ENCODE results near the gene SLAIN2.
A peak's percentile ranks its signal among the peaks of the same experiment; 100 is the strongest.
"Not testable (repeated sequence)": the region's sequence is repeated elsewhere in the genome, so short reads cannot be mapped to it uniquely, and the experiment has no call there.

SLAIN2 gene

GRCh38 chr4:48370260-48371134 lies 29.2 kb downstream of the SLAIN2 start:
- no peak for DNase-seq

DNA sequence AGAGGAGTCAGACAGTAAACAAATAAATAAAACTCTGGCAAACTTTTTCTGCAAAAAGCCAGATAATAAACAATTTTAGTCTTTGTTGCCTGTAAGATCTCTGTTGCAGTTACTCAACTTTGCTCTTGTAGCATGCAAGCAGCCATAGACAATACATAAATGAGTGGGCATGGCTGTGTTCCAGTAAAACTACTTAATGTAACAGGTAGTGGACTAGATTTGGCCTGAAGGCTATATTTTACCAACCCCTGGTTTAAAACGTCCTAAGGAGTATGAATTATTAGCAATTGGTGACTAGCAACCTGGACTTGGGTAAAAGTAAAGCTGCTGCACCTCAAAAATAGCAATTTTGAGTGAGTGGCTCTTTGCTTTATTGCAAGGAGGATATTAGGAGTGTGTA lies 30.9 kb downstream of the SLAIN2 start:
- no peak for DNase-seq

GRCh38 chr4:48375651-48376304 lies 34.4 kb downstream of the SLAIN2 start:
- DNase-seq: peak in 1 of 2 experiments; percentile 15

DNA sequence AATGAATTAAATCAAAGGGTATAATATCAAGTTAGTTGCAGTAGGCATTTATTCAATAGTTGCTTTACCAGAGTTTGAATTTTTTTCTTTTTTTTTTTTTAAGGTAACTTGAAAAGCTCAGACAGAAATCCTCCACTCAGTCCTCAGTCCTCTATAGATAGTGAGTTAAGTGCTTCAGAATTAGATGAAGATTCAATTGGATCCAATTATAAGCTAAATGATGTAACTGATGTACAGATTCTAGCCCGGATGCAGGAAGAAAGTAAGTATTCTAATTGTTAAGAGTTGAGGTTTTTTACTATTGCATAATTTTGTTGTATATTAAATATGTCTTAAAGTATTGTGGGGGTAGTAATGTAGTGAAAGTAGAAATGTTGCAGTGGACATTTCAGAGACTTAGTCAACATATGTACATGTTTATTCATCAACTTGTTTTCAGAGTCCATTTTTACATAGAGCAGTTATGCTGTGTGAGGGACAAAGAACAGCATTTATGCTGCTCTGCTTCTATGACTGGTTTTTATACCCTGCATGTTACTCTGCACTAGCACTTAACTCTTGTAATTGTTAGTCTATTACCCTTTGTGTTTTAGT lies 38.4 kb downstream of the SLAIN2 start:
- no peak for DNase-seq

DNA sequence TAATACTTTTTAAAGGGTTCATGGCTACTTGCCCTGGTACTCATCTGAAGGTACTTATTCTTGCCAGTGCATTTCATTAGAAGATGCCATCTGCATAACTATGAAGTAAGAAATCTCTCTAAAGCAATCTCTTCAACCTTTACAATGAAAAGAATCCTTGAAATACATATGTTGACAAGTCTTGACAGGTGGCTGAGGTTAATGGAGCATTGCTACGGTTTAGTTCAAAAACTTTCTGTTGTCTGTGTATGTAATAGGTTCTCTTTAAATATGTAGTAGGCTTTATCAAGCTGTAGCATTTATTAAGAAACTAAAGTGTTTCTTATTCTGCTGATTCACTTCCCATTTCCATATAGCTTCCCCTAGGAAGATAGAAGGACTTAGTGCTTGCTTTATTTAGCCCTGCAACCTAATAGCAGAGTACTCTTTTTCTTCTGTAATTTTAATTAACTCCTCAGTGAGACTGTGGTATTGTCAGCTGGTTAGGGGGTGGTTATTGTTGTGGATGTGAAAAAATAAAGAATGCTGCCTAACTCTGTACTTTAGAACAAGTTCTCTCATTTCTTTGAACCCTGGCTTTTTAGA lies 39.3 kb downstream of the SLAIN2 start:
- DNase-seq: no peak

DNA sequence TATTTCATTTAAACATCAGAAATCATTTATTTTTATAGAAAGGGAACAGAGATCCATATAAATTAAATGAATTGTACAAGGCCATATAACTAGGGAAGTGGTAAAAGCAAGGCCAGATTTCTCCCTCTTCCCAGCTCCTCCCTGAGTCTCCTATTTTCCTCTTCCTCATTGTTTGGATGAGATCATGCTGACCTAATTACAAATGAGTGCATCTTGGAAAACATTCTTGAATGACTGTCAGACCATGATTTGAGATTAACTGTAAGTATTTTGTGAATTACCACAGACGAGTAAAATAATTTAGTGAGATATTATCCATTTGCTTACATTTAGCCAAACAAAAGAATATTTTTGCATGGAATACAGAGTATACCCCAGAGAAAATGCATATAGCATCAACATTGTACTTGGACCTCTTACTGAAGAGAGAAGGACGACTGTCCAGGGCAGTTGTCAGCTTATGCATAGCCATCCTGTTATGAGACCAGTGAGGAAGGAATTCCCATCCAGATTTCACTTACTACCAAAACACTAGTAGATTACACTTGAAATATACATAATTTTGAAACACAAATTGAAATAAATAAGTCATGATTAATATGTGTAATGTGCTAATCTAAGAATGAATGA lies 47.3 kb downstream of the SLAIN2 start:
- no peak for DNase-seq

DNA sequence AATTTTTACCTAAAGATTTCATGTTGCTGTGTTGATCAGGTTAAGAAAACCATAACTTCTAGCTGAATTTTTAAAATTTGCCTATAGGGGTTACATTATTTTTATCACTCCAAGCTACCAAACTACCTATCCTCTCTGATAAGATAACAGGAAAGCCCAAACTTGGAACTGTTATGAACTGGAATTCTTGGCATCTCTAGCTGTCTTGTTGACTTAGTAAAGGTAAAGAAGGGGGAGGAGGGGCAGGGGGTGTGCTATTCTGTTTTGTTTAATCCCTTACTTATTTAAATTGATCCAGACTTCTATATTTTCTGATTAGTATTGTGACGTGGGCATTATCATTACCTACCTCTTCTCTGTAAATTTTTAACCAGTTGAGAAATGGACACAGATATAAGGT lies 54.7 kb downstream of the SLAIN2 start:
- no peak for DNase-seq

DNA sequence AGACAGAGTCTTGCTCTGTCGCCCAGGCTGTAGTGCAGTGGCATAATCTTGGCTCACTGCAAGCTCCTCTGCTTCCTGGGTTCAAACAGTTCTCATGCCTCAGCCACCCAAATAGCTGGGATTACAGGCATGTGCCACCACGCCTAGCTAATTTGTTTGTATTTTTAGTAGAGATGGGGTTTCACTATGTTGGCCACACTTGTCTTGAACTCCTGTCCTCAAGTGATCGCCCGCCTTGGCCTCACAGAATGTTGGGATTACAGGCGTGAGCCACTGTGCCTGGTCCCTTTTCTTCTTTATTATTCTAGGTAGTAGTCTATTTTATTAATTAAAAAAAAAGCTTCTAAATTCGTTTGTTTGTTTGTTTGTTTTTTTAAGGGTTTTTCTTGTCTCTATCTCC lies 59.1 kb downstream of the SLAIN2 start:
- no peak for DNase-seq

DNA sequence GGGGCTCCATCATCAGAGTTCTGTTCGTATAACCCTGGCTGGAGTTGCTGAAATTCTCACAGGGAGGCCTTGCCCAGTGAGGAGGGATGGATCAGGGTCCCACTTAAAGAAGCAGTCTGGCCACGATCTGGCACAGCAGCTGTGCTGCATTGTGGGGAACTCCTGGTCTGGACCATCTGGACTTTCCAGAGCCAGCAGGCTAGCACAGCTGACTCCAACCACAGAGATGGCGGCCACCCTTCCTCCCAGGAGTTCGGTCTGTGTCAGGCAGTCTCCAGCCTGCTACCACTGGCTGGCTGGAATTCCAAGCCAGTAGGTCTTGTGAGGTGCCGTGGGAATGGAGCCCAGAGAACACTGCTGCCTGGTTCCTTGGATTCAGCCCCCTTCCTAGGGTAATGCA lies 62.0 kb downstream of the SLAIN2 start:
- peak in 1 of 2 experiments; percentile 3 for DNase-seq

DNA sequence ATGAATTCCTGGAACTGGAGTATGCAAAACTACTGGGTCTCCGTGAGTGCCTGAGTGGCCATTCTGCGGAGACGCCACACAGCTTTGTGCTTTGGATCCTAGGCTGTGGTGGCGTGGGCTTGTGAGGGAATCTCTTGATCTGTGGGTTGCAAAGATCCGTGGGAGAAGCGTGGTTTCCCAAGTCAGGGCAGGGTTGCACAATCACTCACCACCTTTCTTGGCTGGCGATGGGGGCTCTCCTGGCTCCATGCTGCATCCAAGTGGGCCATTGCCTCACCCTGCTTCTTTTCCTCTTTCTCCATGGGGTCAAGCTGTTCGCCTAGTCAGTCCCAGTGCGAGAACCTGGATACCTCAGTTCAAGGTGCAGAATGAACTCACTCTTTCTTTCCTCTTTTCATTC lies 62.5 kb downstream of the SLAIN2 start:
- DNase-seq: no peak

DNA sequence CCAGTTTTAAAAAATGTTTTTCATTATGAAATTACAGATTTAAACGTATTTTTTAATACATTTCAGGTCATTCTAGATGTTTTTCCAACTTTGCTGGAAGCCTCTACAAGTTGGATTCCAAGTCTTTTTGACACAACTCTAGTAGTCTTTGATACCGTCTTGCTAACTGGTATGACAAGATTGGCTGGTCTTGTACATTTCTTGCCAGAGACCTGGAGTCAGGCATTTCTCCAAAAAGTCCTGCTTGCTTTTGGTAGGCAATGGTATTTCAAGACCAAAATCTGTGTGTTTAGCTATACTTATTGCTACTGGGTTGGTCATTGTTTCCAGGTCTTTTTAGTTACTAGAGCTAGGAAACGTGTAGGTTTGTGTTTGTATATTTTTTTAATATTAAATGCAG lies 64.6 kb downstream of the SLAIN2 start:
- DNase-seq: no peak

GRCh38 chr4:48409203-48409602 lies 67.9 kb downstream of the SLAIN2 start:
- DNase-seq: no peak

DNA sequence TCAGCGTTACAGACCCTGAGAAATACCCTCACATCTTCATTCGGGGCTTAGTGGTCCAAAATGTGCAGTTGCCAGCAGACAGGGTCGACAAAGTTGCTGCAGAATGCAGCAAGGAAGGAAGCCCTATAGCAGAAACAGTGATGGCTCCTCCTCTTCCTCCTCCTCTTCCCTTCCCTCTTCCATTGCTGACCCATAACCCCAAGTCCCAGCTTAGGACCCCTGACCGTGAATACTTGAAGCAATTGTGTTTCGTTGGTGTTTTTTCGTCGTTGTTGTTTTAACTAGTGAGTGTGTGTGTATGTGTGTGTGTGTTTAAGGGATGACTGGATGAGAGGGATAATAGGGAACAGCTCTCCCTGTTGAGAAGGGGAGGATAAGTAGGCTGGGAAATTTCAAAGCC lies 69.5 kb downstream of the SLAIN2 start:
- DNase-seq: no peak

DNA sequence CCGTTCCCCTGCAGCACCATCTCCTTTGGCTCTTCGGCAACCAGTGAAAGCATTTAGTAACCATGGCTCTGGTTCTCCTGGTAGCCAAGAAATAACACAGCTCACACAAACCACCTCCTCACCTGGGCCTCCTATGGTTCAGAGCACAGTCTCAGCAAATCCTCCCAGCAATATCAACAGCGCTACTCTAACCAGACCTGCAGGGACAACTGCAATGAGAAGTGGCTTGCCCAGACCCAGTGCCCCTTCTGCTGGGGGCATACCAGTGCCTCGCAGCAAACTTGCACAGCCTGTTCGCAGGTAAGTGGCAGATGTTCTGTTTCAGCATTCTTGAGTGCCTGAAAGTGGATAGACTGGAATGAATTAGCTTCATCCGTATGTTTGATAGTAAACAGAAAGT lies 78.8 kb downstream of the SLAIN2 start:
- no peak for DNase-seq

DNA sequence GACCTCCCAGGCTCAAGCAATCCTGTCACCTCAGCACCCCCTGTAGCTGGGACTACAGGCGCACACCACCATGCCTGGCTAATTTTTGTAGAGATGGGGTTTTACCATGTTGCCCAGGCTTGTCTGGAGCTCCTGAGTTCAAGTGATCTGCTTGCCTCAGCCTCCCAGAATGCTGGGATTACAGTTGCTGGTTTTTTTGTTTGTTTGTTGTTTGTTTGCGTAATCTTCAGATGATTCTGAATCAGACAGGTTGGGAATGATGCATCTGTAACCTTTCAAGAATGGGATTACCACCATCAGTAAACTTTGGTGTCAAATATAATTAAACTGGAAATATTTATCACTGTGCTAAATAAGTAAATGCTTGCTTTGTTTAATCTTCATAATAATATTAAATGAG lies 79.8 kb downstream of the SLAIN2 start:
- DNase-seq: no peak

GRCh38 chr4:48428926-48429325 lies 87.6 kb downstream of the SLAIN2 start:
- DNase-seq: no peak

- no peak for DNase-seq
Measured at GRCh38 chr4:48429709-48430474, 88.6 kb downstream of the SLAIN2 start.

DNA sequence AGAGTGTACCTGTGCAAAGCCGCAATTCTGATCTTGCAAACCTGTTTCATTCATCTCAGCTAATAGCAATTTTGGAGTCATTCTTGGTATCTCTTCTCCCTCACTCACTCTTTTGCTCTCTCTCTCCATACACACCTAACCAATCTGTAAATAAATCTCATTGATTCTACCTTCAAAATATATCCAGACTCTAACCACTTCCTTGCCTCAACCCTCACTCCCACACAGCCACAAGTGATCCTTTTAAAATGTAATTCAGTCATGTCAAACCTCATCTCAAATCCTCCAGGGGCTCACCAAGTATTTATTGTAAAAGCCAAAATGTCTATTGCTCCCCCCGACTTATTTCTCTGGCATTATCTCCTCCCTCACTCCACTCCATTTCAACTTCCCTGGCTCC lies 90.1 kb downstream of the SLAIN2 start:
- DNase-seq: no peak

DNA sequence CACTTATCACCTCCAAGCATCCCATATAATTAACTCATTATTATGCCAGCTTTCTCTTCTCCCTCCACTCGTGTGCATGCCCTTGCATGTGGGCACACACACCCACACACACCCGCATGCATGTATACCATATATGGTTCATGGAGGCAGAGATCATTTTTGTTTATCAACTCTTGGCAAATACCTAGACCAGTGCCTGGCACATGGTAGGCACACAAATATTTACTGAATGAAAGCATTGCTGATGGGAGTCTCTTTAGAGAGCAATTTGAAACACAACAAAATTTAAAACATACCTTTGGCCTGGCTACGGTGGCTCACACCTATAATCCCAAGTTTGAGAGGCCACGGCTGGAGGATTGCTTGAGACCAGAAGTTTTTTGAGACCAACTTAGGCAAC lies 90.7 kb downstream of the SLAIN2 start:
- DNase-seq: no peak

- DNase-seq: no peak
Measured at GRCh38 chr4:48436318-48436717, 95.0 kb downstream of the SLAIN2 start.

DNA sequence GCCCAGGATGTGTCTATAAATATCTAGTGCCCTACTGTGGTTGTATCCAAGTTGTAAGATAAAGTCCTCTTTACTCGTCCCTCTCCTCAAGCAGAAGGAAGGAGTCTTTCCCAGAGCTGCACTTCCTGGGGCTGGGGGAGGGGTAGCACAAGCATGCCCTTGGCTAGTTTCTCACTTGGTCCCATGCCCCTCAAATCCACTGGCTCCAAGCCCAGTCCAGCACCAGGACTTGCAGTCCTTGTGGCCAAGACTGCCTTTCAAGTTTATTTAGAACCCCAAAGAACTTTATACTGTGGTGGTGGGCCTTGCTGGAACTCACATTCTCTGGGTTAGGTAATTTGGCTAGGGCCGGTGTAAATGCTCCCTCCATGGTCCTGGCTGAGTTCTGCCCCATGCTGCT lies 98.7 kb downstream of the SLAIN2 start:
- no peak for DNase-seq

- not testable (repeated sequence) for DNase-seq
Measured at GRCh38 chr4:48440914-48441313, 99.6 kb downstream of the SLAIN2 start.
